GM23248 (cell line): ENCODE measurements around the gene XPC.

ENCODE experiments used
- EZH2 ChIP-seq: fragments of 200-600 bp; sonication (generic); IDR thresholded peaks from 2 replicates; pipeline ENCODE4 v1.6.1; 2018; ENCODE audit warnings: antibody characterized with exemption, mild to moderate bottlenecking; ENCODE audit not compliant: insufficient read depth, poor library complexity, severe bottlenecking
- EZH2phosphoT487 ChIP-seq: fragments of 200-600 bp; sonication (generic); IDR thresholded peaks from 2 replicates; pipeline ENCODE4 v1.6.1; 2018; ENCODE audit warnings: antibody characterized with exemption, moderate library complexity, mild to moderate bottlenecking, low read depth; ENCODE audit not compliant: insufficient read depth

DNA sequence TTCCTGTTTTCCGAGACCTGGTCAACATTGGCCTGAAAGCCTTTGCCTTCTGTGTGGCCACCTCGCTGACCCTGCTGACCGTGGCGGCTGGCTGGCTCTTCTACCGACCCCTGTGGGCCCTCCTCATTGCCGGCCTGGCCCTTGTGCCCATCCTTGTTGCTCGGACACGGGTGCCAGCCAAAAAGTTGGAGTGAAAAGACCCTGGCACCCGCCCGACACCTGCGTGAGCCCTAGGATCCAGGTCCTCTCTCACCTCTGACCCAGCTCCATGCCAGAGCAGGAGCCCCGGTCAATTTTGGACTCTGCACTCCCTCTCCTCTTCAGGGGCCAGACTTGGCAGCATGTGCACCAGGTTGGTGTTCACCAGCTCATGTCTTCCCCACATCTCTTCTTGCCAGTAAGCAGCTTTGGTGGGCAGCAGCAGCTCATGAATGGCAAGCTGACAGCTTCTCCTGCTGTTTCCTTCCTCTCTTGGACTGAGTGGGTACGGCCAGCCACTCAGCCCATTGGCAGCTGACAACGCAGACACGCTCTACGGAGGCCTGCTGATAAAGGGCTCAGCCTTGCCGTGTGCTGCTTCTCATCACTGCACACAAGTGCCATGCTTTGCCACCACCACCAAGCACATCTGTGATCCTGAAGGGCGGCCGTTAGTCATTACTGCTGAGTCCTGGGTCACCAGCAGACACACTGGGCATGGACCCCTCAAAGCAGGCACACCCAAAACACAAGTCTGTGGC lies 36.6 kb downstream of the XPC start:
- TF ChIP-seq EZH2 (no peak), EZH2phosphoT487 (no peak)
